ENCODE data around the gene UGT2B17.

- TF ChIP-seq CTCF (optimal IDR thresholded peaks at IDR 0.05 in 1 of 3, IDR thresholded peaks at IDR 0.05 in 1 of 3, conservative IDR thresholded peaks at IDR 0.05 in 1 of 3; ENCODE audit: extremely low read depth in 1 of 3, insufficient read depth in 2 of 3, low read length in 3 of 3) (no peak), EZH2 (IDR thresholded peaks at IDR 0.05; ENCODE audit: low read length) (no peak)
Measured at GRCh38 chr4:68599150-68599549, 23.0 kb upstream of the UGT2B17 start.

Measured in keratinocyte (primary cell).